GM12873 (cell line): ENCODE data around the gene TCF7L2.

Experiments used
- CTCF ChIP-seq: IDR thresholded peaks from 2 replicates; pipeline ENCODE4 v1.5.1; 2012; ENCODE audit warnings: low read depth, mild to moderate bottlenecking, moderate library complexity, low read length, control low read depth; ENCODE audit not compliant: insufficient read depth; ENCODE audit errors: missing control alignments

Gene TCF7L2

GRCh38 chr10:113063043-113063967 lies 113.3 kb downstream of the TCF7L2 start:
- no peak for TF ChIP-seq CTCF

- no peak for TF ChIP-seq CTCF
Measured at GRCh38 chr10:113064039-113064438, 114.0 kb downstream of the TCF7L2 start.

GRCh38 chr10:113066561-113067312 lies 116.7 kb downstream of the TCF7L2 start:
- TF ChIP-seq CTCF, result no peak

- TF ChIP-seq CTCF, result no peak
Measured at GRCh38 chr10:113067501-113067900, 117.5 kb downstream of the TCF7L2 start.

GRCh38 chr10:113068178-113068890 lies 118.3 kb downstream of the TCF7L2 start:
- no peak for TF ChIP-seq CTCF

GRCh38 chr10:113069595-113069994 lies 119.5 kb downstream of the TCF7L2 start:
- TF ChIP-seq CTCF, result no peak

- TF ChIP-seq CTCF, result no peak
Measured at GRCh38 chr10:113071446-113071845, 121.4 kb downstream of the TCF7L2 start.
